GM21381 (cell line): ENCODE results near the gene TAF1D.
"Not testable (repeated sequence)": the region's sequence is repeated elsewhere in the genome, so short reads cannot be mapped to it uniquely, and the experiment has no call there.

Experiments used
- ATAC-seq: cut with Tn5 transposase; IDR thresholded peaks from one replicate; pipeline ENCODE4 v1.9.1; 2021; ENCODE audit warnings: mild to moderate bottlenecking, moderate library complexity; ENCODE audit not compliant: unreplicated experiment

TAF1D gene

GRCh38 chr11:93751001-93751400, 9.7 kb upstream of the TAF1D start:
- no peak for ATAC-seq

- peak; percentile 96 for ATAC-seq
Observed at GRCh38 chr11:93747122-93747521, 5.8 kb upstream of the TAF1D start.

GRCh38 chr11:93746101-93746500, 4.8 kb upstream of the TAF1D start:
- no peak for ATAC-seq

- ATAC-seq: not testable (repeated sequence)
Observed at GRCh38 chr11:93745005-93745755, 3.9 kb upstream of the TAF1D start.

- no peak for ATAC-seq
Observed at GRCh38 chr11:93744669-93745004, 3.3 kb upstream of the TAF1D start.

- ATAC-seq: no peak
Observed at GRCh38 chr11:93743291-93743690, 2.0 kb upstream of the TAF1D start.

GRCh38 chr11:93741882-93742226, 559 bp upstream of the TAF1D start:
- ATAC-seq: peak; percentile 20

- peak; percentile 25 for ATAC-seq
Observed at GRCh38 chr11:93740730-93741093, 583 bp downstream of the TAF1D start.

- ATAC-seq: no peak
Observed at GRCh38 chr11:93740031-93740729, 1.1 kb downstream of the TAF1D start.

- no peak for ATAC-seq
Observed at GRCh38 chr11:93738647-93739081, 2.6 kb downstream of the TAF1D start.

- ATAC-seq: no peak
Observed at GRCh38 chr11:93737904-93738612, 3.2 kb downstream of the TAF1D start.

- ATAC-seq: no peak
Observed at GRCh38 chr11:93736129-93736528, 5.2 kb downstream of the TAF1D start.

GRCh38 chr11:93735627-93736026, 5.7 kb downstream of the TAF1D start:
- ATAC-seq: no peak

GRCh38 chr11:93734427-93735222, 6.7 kb downstream of the TAF1D start:
- no peak for ATAC-seq

GRCh38 chr11:93733474-93733873, 7.8 kb downstream of the TAF1D start:
- ATAC-seq: no peak

GRCh38 chr11:93732237-93732892, 8.9 kb downstream of the TAF1D start:
- no peak for ATAC-seq

GRCh38 chr11:93730108-93731107, 10.9 kb downstream of the TAF1D start:
- no peak for ATAC-seq

- ATAC-seq: no peak
Observed at GRCh38 chr11:93729129-93729616, 12.1 kb downstream of the TAF1D start.

GRCh38 chr11:93728792-93729128, 12.5 kb downstream of the TAF1D start:
- no peak for ATAC-seq
